H9 (cell line): ENCODE results near the gene ERC1. TPM values are rescaled to one million over a fixed set of nuclear protein-coding genes. Genes with fewer than 3 reads are reported as not detected.
A peak's percentile ranks its signal among the peaks of the same experiment; 100 is the strongest.

Experiments used
- DNase-seq: peaks from one replicate; pipeline ENCODE4 v3.0.0-alpha.2; 2017
- H2AFZ ChIP-seq: one replicate; pipeline ENCODE4 v1.6.1; 2013; ENCODE audit warnings: mild to moderate bottlenecking, low read length, control low read depth, moderate library complexity
- H2AK5ac ChIP-seq: 2 replicates; pipeline ENCODE4 v1.6.1; 2013; ENCODE audit warnings: low read length, control low read depth, mixed read lengths; ENCODE audit not compliant: insufficient read length
- H2BK120ac ChIP-seq: one replicate; pipeline ENCODE4 v1.6.1; 2013; ENCODE audit warnings: low read depth, mild to moderate bottlenecking, low read length, control low read depth, inconsistent platforms; ENCODE audit not compliant: poor library complexity, severe bottlenecking
- H2BK12ac ChIP-seq: 2 replicates; pipeline ENCODE4 v1.6.1; 2013; ENCODE audit warnings: low read length, control low read depth, mixed read lengths, low read depth; ENCODE audit not compliant: insufficient read length
- H2BK15ac ChIP-seq: 2 replicates; pipeline ENCODE4 v1.6.1; 2013; ENCODE audit warnings: low read depth, low read length, control low read depth
- H2BK20ac ChIP-seq: one replicate; pipeline ENCODE4 v1.6.1; 2013; ENCODE audit warnings: low read depth, mild to moderate bottlenecking, low read length, control low read depth, inconsistent platforms; ENCODE audit not compliant: poor library complexity, severe bottlenecking
- H2BK5ac ChIP-seq: 2 replicates; pipeline ENCODE4 v1.6.1; 2013; ENCODE audit warnings: low read length, control low read depth, mixed read lengths; ENCODE audit not compliant: insufficient read length
- H3K14ac ChIP-seq: 2 replicates; pipeline ENCODE4 v1.6.1; 2013; ENCODE audit warnings: low read length, control low read depth; ENCODE audit not compliant: insufficient read depth
- H3K18ac ChIP-seq: 2 replicates; pipeline ENCODE4 v1.6.1; 2013; ENCODE audit warnings: low read depth, mild to moderate bottlenecking, mixed read lengths, low read length, control low read depth; ENCODE audit not compliant: insufficient read length
- H3K23ac ChIP-seq: 2 replicates; pipeline ENCODE4 v1.6.1; 2013; ENCODE audit warnings: low read length, control low read depth, mixed read lengths, low read depth; ENCODE audit not compliant: insufficient read length
- H3K23me2 ChIP-seq: 2 replicates; pipeline ENCODE4 v1.6.1; 2013; ENCODE audit warnings: low read depth, mild to moderate bottlenecking, mixed read lengths, low read length, control low read depth; ENCODE audit not compliant: insufficient read length, poor library complexity, severe bottlenecking
- H3K27ac ChIP-seq: 2 replicates; pipeline ENCODE4 v1.5.1; 2013; ENCODE audit warnings: low read length, control low read depth, mixed read lengths, low read depth; ENCODE audit not compliant: insufficient read length
- H3K27me3 ChIP-seq: 2 replicates; pipeline ENCODE4 v1.6.1; 2013; ENCODE audit warnings: low read length, control low read depth, inconsistent platforms; ENCODE audit not compliant: insufficient read depth
- H3K4ac ChIP-seq: 2 replicates; pipeline ENCODE4 v1.6.1; 2013; ENCODE audit warnings: low read depth, mild to moderate bottlenecking, control low read depth, inconsistent platforms, low read length, moderate library complexity
- H3K4me1 ChIP-seq: 2 replicates; pipeline ENCODE4 v1.6.1; 2013; ENCODE audit warnings: low read length, control low read depth, inconsistent platforms; ENCODE audit not compliant: insufficient read depth
- H3K4me2 ChIP-seq: 2 replicates; pipeline ENCODE4 v1.6.1; 2013; ENCODE audit warnings: low read length, control low read depth, mixed read lengths; ENCODE audit not compliant: insufficient read length, insufficient read depth
- H3K56ac ChIP-seq: 2 replicates; pipeline ENCODE4 v1.6.1; 2013; ENCODE audit warnings: low read depth, mild to moderate bottlenecking, mixed read lengths, low read length, control low read depth; ENCODE audit not compliant: insufficient read length
- H3K79me1 ChIP-seq: 2 replicates; pipeline ENCODE4 v1.6.1; 2013; ENCODE audit warnings: low read depth, mild to moderate bottlenecking, moderate library complexity, low read length, control low read depth, inconsistent platforms; ENCODE audit not compliant: insufficient read depth, poor library complexity, severe bottlenecking
- H3K79me2 ChIP-seq: 2 replicates; pipeline ENCODE4 v1.6.1; 2013; ENCODE audit warnings: low read length, control low read depth, inconsistent platforms; ENCODE audit not compliant: insufficient read depth
- H3K9ac ChIP-seq: 2 replicates; pipeline ENCODE4 v1.6.1; 2013; ENCODE audit warnings: low read length, control low read depth, mixed read lengths; ENCODE audit not compliant: insufficient read length; ENCODE audit errors: extremely low read depth
- H3K9me3 ChIP-seq: one replicate; pipeline ENCODE4 v1.6.1; 2013; ENCODE audit warnings: low read depth, low read length, inconsistent platforms; ENCODE audit not compliant: control insufficient read depth
- H3T11ph ChIP-seq: one replicate; pipeline ENCODE4 v1.6.1; 2013; ENCODE audit warnings: mild to moderate bottlenecking, low read length, control low read depth, inconsistent platforms
- H4K20me1 ChIP-seq: one replicate; pipeline ENCODE4 v1.6.1; 2013; ENCODE audit not compliant: control insufficient read depth, insufficient read length, insufficient read depth
- H4K5ac ChIP-seq: 2 replicates; pipeline ENCODE4 v1.6.1; 2013; ENCODE audit warnings: low read depth, mild to moderate bottlenecking, mixed read lengths, low read length, control low read depth; ENCODE audit not compliant: insufficient read length
- H4K8ac ChIP-seq: replicated peaks from 2 replicates; pipeline ENCODE4 v1.6.1; 2013; ENCODE audit warnings: low read length, control low read depth, mixed read lengths, low read depth; ENCODE audit not compliant: insufficient read length
- H4K91ac ChIP-seq: 2 replicates; pipeline ENCODE4 v1.6.1; 2013; ENCODE audit warnings: low read depth, mild to moderate bottlenecking, moderate library complexity, mixed read lengths, low read length, control low read depth; ENCODE audit not compliant: insufficient read length
- H3K27ac Mint-ChIP-seq, 3 experiments: 2 replicates in 2 of 3; 3 replicates in 1 of 3; pipeline ENCODE4 v1.8.0; 2020 to 2021; ENCODE audit warnings: mixed read lengths in 3 of 3, mild to moderate bottlenecking in 1 of 3, moderate library complexity in 1 of 3
- H3K27me3 Mint-ChIP-seq: 2 replicates; pipeline ENCODE4 v1.8.0; 2021; ENCODE audit warnings: low read depth, mild to moderate bottlenecking, moderate library complexity, mixed read lengths
- H3K36me3 Mint-ChIP-seq, 3 experiments: 2 replicates in 2 of 3; 3 replicates in 1 of 3; pipeline ENCODE4 v1.8.0; 2020 to 2021; ENCODE audit warnings: low read depth in 3 of 3, mixed read lengths in 3 of 3; ENCODE audit not compliant: insufficient read depth in 1 of 3
- H3K4me1 Mint-ChIP-seq, 2 experiments: 2 replicates each; pipeline ENCODE4 v1.8.0; 2020; ENCODE audit warnings: mixed read lengths in 2 of 2
- H3K4me3 Mint-ChIP-seq, 2 experiments: 2 replicates in 1 of 2; 3 replicates in 1 of 2; pipeline ENCODE4 v1.8.0; 2020 to 2021; ENCODE audit warnings: mild to moderate bottlenecking in 2 of 2, mixed read lengths in 2 of 2, moderate library complexity in 1 of 2
- H3K9me3 Mint-ChIP-seq, 2 experiments: 2 replicates in 1 of 2; 3 replicates in 1 of 2; pipeline ENCODE4 v1.8.0; 2020; ENCODE audit warnings: mild to moderate bottlenecking in 2 of 2, mixed read lengths in 2 of 2, moderate library complexity in 1 of 2
- CTCF ChIP-seq: fragments of 200-600 bp; sonication (generic); conservative IDR thresholded peaks from 3 replicates; pipeline ENCODE4 v1.8.0; 2021; ENCODE audit warnings: antibody characterized with exemption, mild to moderate bottlenecking
- WGBS: extraction: QIAGEN DNeasy Blood & Tissue Kit; methylation state at CpG from one replicate; pipeline ENCODE4 v1.1.7; 2013; ENCODE audit warnings: missing lambda C conversion rate, low lambda C conversion rate, mixed read lengths; ENCODE audit not compliant: insufficient read length; ENCODE audit errors: extremely low coverage; 5-methylcytosine and 5-hydroxymethylcytosine counted together
- total RNA-seq: library from RNA; stranded (reverse); gene quantifications from 2 replicates; pipeline ENCODE4 v1.2.1, GENCODE V29; 2021

The ERC1 gene
- total RNA-seq, 1 experiment from 2014 or later = 51.2 TPM

DNA sequence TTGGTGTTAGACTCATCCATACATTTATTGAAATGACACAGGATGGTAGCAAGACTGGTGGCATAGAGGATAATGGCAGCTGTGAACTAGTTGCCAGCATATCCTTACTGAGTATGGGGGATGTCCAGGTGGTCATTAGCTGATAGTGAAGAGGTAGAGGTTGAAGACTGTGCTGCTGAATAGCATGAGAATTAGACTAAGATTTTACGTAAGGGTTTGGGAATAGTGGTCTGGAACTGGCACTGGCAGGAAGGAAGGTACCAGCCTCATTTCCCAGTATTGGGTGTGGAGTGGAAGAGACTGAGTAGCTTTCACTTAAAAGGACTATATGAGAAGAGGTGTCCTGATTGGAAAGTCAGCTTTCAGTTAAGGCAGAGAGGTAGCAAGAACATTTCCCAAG, 6.5 kb downstream of the ERC1 start:
- Mint-ChIP-seq H3K4me1 (peaks cover 3 to 8% of the 10 kb centered on the region in 2 experiments), H3K4me3 (no peak overlapping the region), H3K36me3 (peaks cover 2 to 6% (median 6%) of the 10 kb centered on the region in 3 experiments; a peak in 6 of 7 replicates), H3K27ac (peak overlapping the region in 1 of 3 experiments; percentile 10; a peak in 1 of 7 replicates), H3K9me3 (no peaks in the 10 kb centered on the region), H3K27me3 (no peaks in the 10 kb centered on the region)
- Histone ChIP-seq H3K27ac (no peak overlapping the region), H3K27me3 (no peaks in the 10 kb centered on the region), H3K4ac (no peak overlapping the region), H3K79me2 (peaks cover 7% of the 10 kb centered on the region; the same call in 1 of the 2 replicates), H3T11ph (no peak overlapping the region), H3K4me2 (no peak overlapping the region), H2BK20ac (no peak overlapping the region), H3K23me2 (no peaks in the 10 kb centered on the region), H4K91ac (no peak overlapping the region), H3K9ac (no peak overlapping the region), H2BK12ac (no peak overlapping the region), H4K20me1 (no peaks in the 10 kb centered on the region), H4K8ac (no peak overlapping the region), H3K4me1 (no peaks in the 10 kb centered on the region), H3K18ac (no peak overlapping the region), H3K79me1 (peaks cover 4% of the 10 kb centered on the region), H3K9me3 (no peaks in the 10 kb centered on the region), H2AFZ (no peak overlapping the region), H3K14ac (no peak overlapping the region), H2BK15ac (no peak overlapping the region), H2BK120ac (no peak overlapping the region), H2BK5ac (no peak overlapping the region), H3K23ac (no peak overlapping the region), H4K5ac (no peak overlapping the region), H3K56ac (no peak overlapping the region), H2AK5ac (no peak overlapping the region)
- no peak for DNase-seq
- no CpG with 5 or more reads among the region's 1 CpG for WGBS
- no peak for TF ChIP-seq CTCF
